Osteoblast (primary cell): ENCODE results near the gene PARD3. TPM values are rescaled to one million over a fixed set of nuclear protein-coding genes. Genes with fewer than 3 reads are reported as not detected.
A peak's percentile ranks its signal among the peaks of the same experiment; 100 is the strongest.

Source experiments
- DNase-seq: peaks from one replicate; pipeline ENCODE4 v3.0.0; 2011; ENCODE audit warnings: low spot score, mixed read lengths; ENCODE audit not compliant: insufficient read length; ENCODE audit errors: missing footprints
- H2AFZ ChIP-seq: 2 replicates; pipeline ENCODE4 v1.6.0; 2011; ENCODE audit warnings: mild to moderate bottlenecking, low read length
- H3K27ac ChIP-seq: 2 replicates; pipeline ENCODE4 v1.5.1; 2011; ENCODE audit warnings: mild to moderate bottlenecking, low read depth, low read length, moderate library complexity
- H3K27me3 ChIP-seq: 2 replicates; pipeline ENCODE4 v1.6.0; 2012; ENCODE audit warnings: mild to moderate bottlenecking, control low read depth, inconsistent platforms, low read length, moderate library complexity; ENCODE audit not compliant: insufficient read depth
- H3K36me3 ChIP-seq: 2 replicates; pipeline ENCODE4 v1.5.1; 2011; ENCODE audit warnings: mild to moderate bottlenecking, low read length, control low read depth, moderate library complexity; ENCODE audit not compliant: insufficient read depth
- H3K4me1 ChIP-seq: 2 replicates; pipeline ENCODE4 v1.5.1; 2011; ENCODE audit warnings: mild to moderate bottlenecking, low read length, control low read depth, moderate library complexity; ENCODE audit not compliant: insufficient read depth
- H3K4me2 ChIP-seq: 2 replicates; pipeline ENCODE4 v1.6.0; 2011; ENCODE audit warnings: mild to moderate bottlenecking, low read length; ENCODE audit not compliant: insufficient read depth
- H3K4me3 ChIP-seq: fragments of 200-600 bp; sonication (generic); 3 replicates; pipeline ENCODE4 v1.5.1; 2012; ENCODE audit warnings: mild to moderate bottlenecking, low read length, inconsistent platforms; ENCODE audit not compliant: insufficient read depth
- H3K79me2 ChIP-seq: 2 replicates; pipeline ENCODE4 v1.6.0; 2012; ENCODE audit warnings: mild to moderate bottlenecking, low read length, control low read depth, inconsistent platforms; ENCODE audit not compliant: insufficient read depth
- H3K9me3 ChIP-seq: 2 replicates; pipeline ENCODE4 v1.5.1; 2011; ENCODE audit warnings: low read depth, low read length, control low read depth
- H4K20me1 ChIP-seq: 2 replicates; pipeline ENCODE4 v1.6.0; 2012; ENCODE audit warnings: mild to moderate bottlenecking, low read length, control low read depth; ENCODE audit not compliant: insufficient read depth
- total RNA-seq: library from RNA; depleted of rRNA; stranded (reverse); fragments of >200 nt; gene quantifications from 2 replicates; pipeline ENCODE4 v1.2.3, GENCODE V29; 2012
- TF ChIP-seq, protein P1 (sequence below): IDR thresholded peaks from 2 replicates; pipeline ENCODE4 v1.5.1; 2011; ENCODE audit warnings: mild to moderate bottlenecking, low read depth, low read length, moderate library complexity; ENCODE audit errors: extremely low read depth

The PARD3 gene
- total RNA-seq, 1 donor: 71.7 TPM

DNA sequence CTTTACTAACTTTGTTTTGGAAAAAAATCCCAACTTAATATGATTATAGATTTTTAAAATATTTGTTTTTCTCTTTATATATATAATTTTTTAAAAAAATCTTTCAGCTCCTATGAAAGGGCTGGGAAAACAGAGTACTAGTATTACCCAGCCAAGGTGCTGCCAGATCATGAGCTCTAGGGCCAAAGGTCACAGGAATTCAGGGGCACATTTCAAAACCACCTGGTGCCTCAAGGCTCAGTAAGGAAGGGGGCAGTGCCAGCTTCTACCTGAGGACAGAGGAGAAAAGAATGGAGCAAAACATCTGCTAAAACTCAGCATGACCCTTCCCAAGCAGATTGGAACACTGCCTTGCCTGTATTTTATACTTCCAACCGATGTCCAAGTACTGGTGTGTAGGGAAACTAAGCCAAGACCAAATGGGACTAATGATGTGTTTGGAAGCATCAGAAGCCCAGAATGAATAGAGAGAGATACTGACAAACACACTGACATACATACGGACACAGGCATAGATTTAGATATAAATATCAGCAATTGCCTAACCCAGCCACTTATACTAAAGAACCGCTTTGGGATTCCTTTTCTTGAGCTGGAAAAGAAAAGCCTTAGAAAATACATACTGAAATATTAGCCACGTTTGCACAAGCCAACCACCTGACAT, 667.3 kb downstream of the PARD3 start:
- TF ChIP-seq, protein P1, sequence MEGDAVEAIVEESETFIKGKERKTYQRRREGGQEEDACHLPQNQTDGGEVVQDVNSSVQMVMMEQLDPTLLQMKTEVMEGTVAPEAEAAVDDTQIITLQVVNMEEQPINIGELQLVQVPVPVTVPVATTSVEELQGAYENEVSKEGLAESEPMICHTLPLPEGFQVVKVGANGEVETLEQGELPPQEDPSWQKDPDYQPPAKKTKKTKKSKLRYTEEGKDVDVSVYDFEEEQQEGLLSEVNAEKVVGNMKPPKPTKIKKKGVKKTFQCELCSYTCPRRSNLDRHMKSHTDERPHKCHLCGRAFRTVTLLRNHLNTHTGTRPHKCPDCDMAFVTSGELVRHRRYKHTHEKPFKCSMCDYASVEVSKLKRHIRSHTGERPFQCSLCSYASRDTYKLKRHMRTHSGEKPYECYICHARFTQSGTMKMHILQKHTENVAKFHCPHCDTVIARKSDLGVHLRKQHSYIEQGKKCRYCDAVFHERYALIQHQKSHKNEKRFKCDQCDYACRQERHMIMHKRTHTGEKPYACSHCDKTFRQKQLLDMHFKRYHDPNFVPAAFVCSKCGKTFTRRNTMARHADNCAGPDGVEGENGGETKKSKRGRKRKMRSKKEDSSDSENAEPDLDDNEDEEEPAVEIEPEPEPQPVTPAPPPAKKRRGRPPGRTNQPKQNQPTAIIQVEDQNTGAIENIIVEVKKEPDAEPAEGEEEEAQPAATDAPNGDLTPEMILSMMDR: no peak
- Histone ChIP-seq H2AFZ (no peak overlapping the region), H3K4me1 (peaks cover 11% of the 10 kb centered on the region), H3K9me3 (no peaks in the 10 kb centered on the region), H3K27me3 (no peaks in the 10 kb centered on the region), H3K4me3 (no peak overlapping the region), H4K20me1 (no peaks in the 10 kb centered on the region), H3K27ac (no peak overlapping the region), H3K36me3 (no peaks in the 10 kb centered on the region), H3K4me2 (no peak overlapping the region), H3K79me2 (no peaks in the 10 kb centered on the region)
- no peak for DNase-seq

DNA sequence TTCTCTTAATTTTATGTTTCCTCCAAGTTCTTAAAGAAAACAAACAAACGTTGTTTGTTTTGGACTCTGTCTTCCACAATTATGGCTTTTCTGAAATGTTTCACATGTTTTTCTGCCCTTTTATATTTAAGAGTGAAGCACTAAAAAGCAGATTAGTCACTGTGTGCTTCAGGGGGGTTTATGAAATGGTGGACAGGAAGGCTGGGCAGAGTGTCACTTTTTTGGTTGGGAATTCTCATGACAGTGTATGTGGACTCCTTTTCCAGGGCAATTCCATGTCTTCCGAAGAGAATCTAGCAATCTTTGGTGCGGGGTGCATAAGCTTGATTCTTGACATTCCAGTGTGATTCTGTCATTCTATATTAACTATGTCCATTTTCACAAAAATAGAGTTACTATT, 669.4 kb downstream of the PARD3 start:
- Histone ChIP-seq H3K79me2 (no peaks in the 10 kb centered on the region), H3K4me2 (peak overlapping the region; percentile 71), H3K27me3 (no peaks in the 10 kb centered on the region), H4K20me1 (no peaks in the 10 kb centered on the region), H3K4me1 (peaks cover 11% of the 10 kb centered on the region), H3K9me3 (no peaks in the 10 kb centered on the region), H3K4me3 (peak overlapping the region; percentile 36), H3K27ac (peak overlapping the region; percentile 43), H2AFZ (no peak overlapping the region), H3K36me3 (no peaks in the 10 kb centered on the region)
- DNase-seq: no peak
- TF ChIP-seq, protein P1: no peak

DNA sequence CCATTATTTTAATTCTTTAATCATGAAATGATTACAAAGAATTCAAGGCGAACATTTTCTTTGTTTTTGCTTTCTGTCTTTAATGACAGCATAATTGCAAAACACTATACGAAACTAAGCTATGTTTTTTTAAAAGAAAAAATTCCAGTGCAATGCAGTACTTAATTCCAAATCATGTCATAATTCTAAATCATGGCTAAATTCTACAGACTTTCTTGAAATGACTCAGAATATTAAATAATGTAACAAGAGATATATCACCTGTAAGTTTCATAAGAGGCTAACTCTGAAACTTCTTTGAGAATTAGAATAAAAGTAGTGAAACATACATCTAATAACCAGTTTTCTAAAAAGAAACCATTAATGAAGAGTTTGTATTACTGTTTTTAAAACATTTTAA, 671.6 kb downstream of the PARD3 start:
- peaks cover 11% of the 10 kb centered on the region for H3K4me1 ChIP-seq
- TF ChIP-seq, protein P1: no peak
- no peaks in the 10 kb centered on the region for H3K9me3 ChIP-seq
- H3K27ac ChIP-seq: no peak overlapping the region
- H3K36me3 ChIP-seq: no peaks in the 10 kb centered on the region
- H3K4me3 ChIP-seq: no peak overlapping the region
- no peak overlapping the region for H2AFZ ChIP-seq
- H3K27me3 ChIP-seq: no peaks in the 10 kb centered on the region
- H4K20me1 ChIP-seq: no peaks in the 10 kb centered on the region
- no peaks in the 10 kb centered on the region for H3K79me2 ChIP-seq
- DNase-seq: no peak
- H3K4me2 ChIP-seq: no peak overlapping the region

DNA sequence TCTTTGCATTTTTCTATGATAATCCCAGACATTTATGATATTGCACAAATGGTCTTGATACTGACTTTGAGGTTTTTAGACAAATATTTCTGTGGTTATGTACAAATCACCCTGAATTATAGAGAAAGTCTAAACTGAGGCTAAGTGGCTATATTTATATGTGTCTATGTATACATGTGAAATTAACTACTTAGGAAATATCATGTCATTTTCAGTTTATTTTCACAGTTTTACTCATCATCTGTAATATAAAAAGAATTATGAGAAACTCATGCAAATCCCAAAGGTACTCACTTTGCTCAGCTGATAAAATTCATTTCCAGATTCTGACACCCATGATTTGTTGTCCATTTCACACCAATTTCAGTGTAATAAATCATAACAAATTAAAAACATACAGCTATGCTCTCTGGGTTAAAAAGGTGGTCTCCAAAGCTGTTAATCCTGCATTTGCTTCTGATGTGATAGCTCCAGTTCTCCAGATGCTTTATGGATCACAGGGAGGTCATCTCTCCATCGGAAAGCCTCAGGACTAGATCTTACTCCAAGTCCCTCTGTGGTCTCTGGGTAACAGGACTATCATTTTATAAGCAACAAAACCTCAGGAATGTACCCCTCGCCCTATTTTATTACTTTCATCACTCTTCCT, 673.9 kb downstream of the PARD3 start:
- no peak for DNase-seq
- Histone ChIP-seq H4K20me1 (no peaks in the 10 kb centered on the region), H2AFZ (no peak overlapping the region), H3K27ac (no peak overlapping the region), H3K9me3 (no peaks in the 10 kb centered on the region), H3K4me2 (no peak overlapping the region), H3K79me2 (no peaks in the 10 kb centered on the region), H3K36me3 (no peaks in the 10 kb centered on the region), H3K4me3 (no peak overlapping the region), H3K4me1 (peaks cover 16% of the 10 kb centered on the region), H3K27me3 (no peaks in the 10 kb centered on the region)
- TF ChIP-seq, protein P1: no peak
